ENCODE data around the gene NPY.

Gene NPY

DNA sequence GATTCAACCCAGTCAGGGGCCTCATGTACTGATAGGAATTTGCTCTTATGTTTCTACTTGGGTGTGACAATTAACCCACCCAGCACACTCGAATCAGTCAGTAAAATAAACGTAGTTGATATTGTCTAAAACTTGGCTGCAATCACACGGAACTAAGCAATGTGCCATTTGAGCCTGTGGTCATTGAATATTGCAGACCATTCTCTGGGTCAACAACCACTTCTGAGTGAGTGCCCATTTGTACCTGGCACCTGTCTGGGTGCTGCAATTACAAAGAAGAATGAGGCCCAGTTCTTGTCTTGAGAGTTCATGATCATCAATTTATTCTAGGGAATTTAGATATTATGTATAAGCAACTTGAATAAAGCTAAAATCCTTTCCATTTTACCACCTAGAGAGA lies 29.8 kb downstream of the NPY start:
- Histone ChIP-seq H3K36me3 (ENCODE audit: control insufficient read depth, insufficient read depth, low read length) (no peaks in the 10 kb centered on the region), H3K9me3 (ENCODE audit: control insufficient read depth, insufficient read depth, low read depth, low read length) (no peaks in the 10 kb centered on the region), H3K27me3 (ENCODE audit: control insufficient read depth, insufficient read depth, low read length) (no peaks in the 10 kb centered on the region), H3K27ac (ENCODE audit: low read depth, low read length) (no peak overlapping the region), H3K4me1 (ENCODE audit: control insufficient read depth, insufficient read depth, low read length) (peaks cover 12% of the 10 kb centered on the region), H3K9ac (ENCODE audit: low read length) (no peak overlapping the region), H3K4me3 (ENCODE audit: low read depth, low read length) (no peak overlapping the region)

- Histone ChIP-seq H3K4me1 (ENCODE audit: control insufficient read depth, insufficient read depth, low read length) (peaks cover 13% of the 10 kb centered on the region), H3K36me3 (ENCODE audit: control insufficient read depth, insufficient read depth, low read length) (no peaks in the 10 kb centered on the region), H3K27me3 (ENCODE audit: control insufficient read depth, insufficient read depth, low read length) (no peaks in the 10 kb centered on the region), H3K4me3 (ENCODE audit: low read depth, low read length) (no peak overlapping the region), H3K27ac (ENCODE audit: low read depth, low read length) (no peak overlapping the region), H3K9ac (ENCODE audit: low read length) (no peak overlapping the region), H3K9me3 (ENCODE audit: control insufficient read depth, insufficient read depth, low read depth, low read length) (no peaks in the 10 kb centered on the region)
Measured at GRCh38 chr7:24316340-24316739, 32.4 kb downstream of the NPY start.

DNA sequence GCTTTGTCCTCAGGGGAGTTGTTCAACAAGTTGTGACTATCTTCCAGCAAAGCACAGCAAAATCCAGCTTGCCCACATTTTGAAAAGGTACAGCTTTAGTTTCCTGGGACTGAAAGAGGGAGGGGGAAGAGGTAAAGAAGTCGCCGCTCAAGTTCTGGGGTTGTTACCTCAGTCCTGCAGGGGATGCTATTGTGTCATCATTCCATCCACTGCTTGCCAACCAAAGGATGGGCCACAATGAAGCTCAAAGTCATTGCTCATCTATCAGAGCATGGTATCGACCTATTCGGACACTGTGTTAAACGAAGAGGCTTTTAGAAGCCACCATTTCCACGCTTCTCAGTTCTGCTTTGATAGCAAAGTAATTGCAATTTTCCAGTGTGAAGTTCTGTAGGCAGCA lies 34.3 kb downstream of the NPY start:
- Histone ChIP-seq H3K27me3 (ENCODE audit: control insufficient read depth, insufficient read depth, low read length) (no peaks in the 10 kb centered on the region), H3K4me3 (ENCODE audit: low read depth, low read length) (no peak overlapping the region), H3K4me1 (ENCODE audit: control insufficient read depth, insufficient read depth, low read length) (peaks cover 13% of the 10 kb centered on the region), H3K9me3 (ENCODE audit: control insufficient read depth, insufficient read depth, low read depth, low read length) (no peaks in the 10 kb centered on the region), H3K36me3 (ENCODE audit: control insufficient read depth, insufficient read depth, low read length) (no peaks in the 10 kb centered on the region), H3K27ac (ENCODE audit: low read depth, low read length) (no peak overlapping the region), H3K9ac (ENCODE audit: low read length) (no peak overlapping the region)

GRCh38 chr7:24319209-24319608 lies 35.2 kb downstream of the NPY start:
- H3K9ac ChIP-seq (ENCODE audit: low read length) = no peak overlapping the region
- no peaks in the 10 kb centered on the region for H3K36me3 ChIP-seq (ENCODE audit: control insufficient read depth, insufficient read depth, low read length)
- H3K4me3 ChIP-seq (ENCODE audit: low read depth, low read length) = no peak overlapping the region
- no peaks in the 10 kb centered on the region for H3K9me3 ChIP-seq (ENCODE audit: control insufficient read depth, insufficient read depth, low read depth, low read length)
- no peak overlapping the region for H3K27ac ChIP-seq (ENCODE audit: low read depth, low read length)
- no peaks in the 10 kb centered on the region for H3K27me3 ChIP-seq (ENCODE audit: control insufficient read depth, insufficient read depth, low read length)
- peaks cover 13% of the 10 kb centered on the region for H3K4me1 ChIP-seq (ENCODE audit: control insufficient read depth, insufficient read depth, low read length)

- H3K27me3 ChIP-seq (ENCODE audit: control insufficient read depth, insufficient read depth, low read length) = no peaks in the 10 kb centered on the region
- H3K4me3 ChIP-seq (ENCODE audit: low read depth, low read length) = no peak overlapping the region
- no peaks in the 10 kb centered on the region for H3K9me3 ChIP-seq (ENCODE audit: control insufficient read depth, insufficient read depth, low read depth, low read length)
- H3K4me1 ChIP-seq (ENCODE audit: control insufficient read depth, insufficient read depth, low read length) = 0 out of 2 replicates have a peak, but pooled peaks cover 4% of the 10 kb centered on the region
- H3K9ac ChIP-seq (ENCODE audit: low read length) = no peak overlapping the region
- no peak overlapping the region for H3K27ac ChIP-seq (ENCODE audit: low read depth, low read length)
- no peaks in the 10 kb centered on the region for H3K36me3 ChIP-seq (ENCODE audit: control insufficient read depth, insufficient read depth, low read length)
Measured at GRCh38 chr7:24323961-24324480, 40.0 kb downstream of the NPY start.

DNA sequence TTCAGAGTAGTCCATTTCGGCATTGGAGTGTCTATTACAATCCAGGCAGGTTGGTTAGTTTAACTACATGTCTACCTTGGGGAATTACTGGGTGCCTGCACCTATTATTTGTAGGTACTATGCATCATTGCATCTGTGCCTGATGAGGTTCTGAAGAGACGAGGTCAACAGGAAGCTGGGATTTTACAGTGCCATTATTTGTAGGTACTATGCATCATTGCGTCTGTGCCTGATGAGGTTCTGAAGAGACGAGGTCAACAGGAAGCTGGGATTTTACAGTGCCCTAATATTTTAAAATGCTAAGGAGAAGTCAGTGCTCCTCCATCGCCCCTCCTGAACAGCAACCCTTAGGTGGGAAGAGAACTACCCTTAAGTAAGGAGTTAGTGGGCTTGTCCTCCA lies 41.7 kb downstream of the NPY start:
- no peak overlapping the region for H3K4me3 ChIP-seq (ENCODE audit: low read depth, low read length)

GRCh38 chr7:24328050-24328449 lies 44.1 kb downstream of the NPY start:
- no peak overlapping the region for H3K27ac ChIP-seq (ENCODE audit: low read depth, low read length)
- no peaks in the 10 kb centered on the region for H3K36me3 ChIP-seq (ENCODE audit: control insufficient read depth, insufficient read depth, low read length)
- H3K27me3 ChIP-seq (ENCODE audit: control insufficient read depth, insufficient read depth, low read length) = no peaks in the 10 kb centered on the region
- H3K9ac ChIP-seq (ENCODE audit: low read length) = no peak overlapping the region
- H3K4me1 ChIP-seq (ENCODE audit: control insufficient read depth, insufficient read depth, low read length) = 0 out of 2 replicates have a peak, but pooled peaks cover 4% of the 10 kb centered on the region
- H3K9me3 ChIP-seq (ENCODE audit: control insufficient read depth, insufficient read depth, low read depth, low read length) = peaks cover 6% of the 10 kb centered on the region
- no peak overlapping the region for H3K4me3 ChIP-seq (ENCODE audit: low read depth, low read length)

More for the DNA sequence above, 41.7 kb downstream of the NPY start:
- no peaks in the 10 kb centered on the region for H3K27me3 ChIP-seq (ENCODE audit: control insufficient read depth, insufficient read depth, low read length)
- no peaks in the 10 kb centered on the region for H3K9me3 ChIP-seq (ENCODE audit: control insufficient read depth, insufficient read depth, low read depth, low read length)
- no peak overlapping the region for H3K27ac ChIP-seq (ENCODE audit: low read depth, low read length)
- 0 out of 2 replicates have a peak, but pooled peaks cover 4% of the 10 kb centered on the region for H3K4me1 ChIP-seq (ENCODE audit: control insufficient read depth, insufficient read depth, low read length)
- H3K36me3 ChIP-seq (ENCODE audit: control insufficient read depth, insufficient read depth, low read length) = no peaks in the 10 kb centered on the region
- no peak overlapping the region for H3K9ac ChIP-seq (ENCODE audit: low read length)

- H3K4me1 ChIP-seq (ENCODE audit: control insufficient read depth, insufficient read depth, low read length) = 0 out of 2 replicates have a peak, but pooled peaks cover 4% of the 10 kb centered on the region
- H3K4me3 ChIP-seq (ENCODE audit: low read depth, low read length) = no peak overlapping the region
- H3K9ac ChIP-seq (ENCODE audit: low read length) = no peak overlapping the region
- no peaks in the 10 kb centered on the region for H3K27me3 ChIP-seq (ENCODE audit: control insufficient read depth, insufficient read depth, low read length)
- H3K27ac ChIP-seq (ENCODE audit: low read depth, low read length) = no peak overlapping the region
- H3K36me3 ChIP-seq (ENCODE audit: control insufficient read depth, insufficient read depth, low read length) = no peaks in the 10 kb centered on the region
- H3K9me3 ChIP-seq (ENCODE audit: control insufficient read depth, insufficient read depth, low read depth, low read length) = peaks cover 6% of the 10 kb centered on the region
Measured at GRCh38 chr7:24328894-24329293, 44.9 kb downstream of the NPY start.

DNA sequence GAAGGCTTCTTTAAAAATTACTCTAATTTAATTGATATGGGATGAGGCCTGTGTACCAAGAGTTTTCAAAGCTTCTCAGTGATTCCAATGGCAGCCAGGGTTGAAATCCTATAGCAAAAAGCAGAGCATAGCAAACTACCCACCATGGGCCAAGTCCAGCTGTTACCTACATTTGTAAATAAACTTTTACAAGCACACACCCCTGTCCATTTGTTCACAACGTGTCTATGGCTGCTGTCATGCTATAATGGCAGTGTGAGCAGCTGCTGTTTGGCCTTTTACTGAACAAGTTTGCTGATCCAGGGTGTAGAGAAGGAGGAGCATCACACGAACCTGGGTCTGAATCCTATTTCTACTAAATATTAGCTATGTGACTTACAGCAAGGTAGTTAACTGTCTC lies 50.0 kb downstream of the NPY start:
- H3K9ac ChIP-seq (ENCODE audit: low read length) = no peak overlapping the region
- no peaks in the 10 kb centered on the region for H3K36me3 ChIP-seq (ENCODE audit: control insufficient read depth, insufficient read depth, low read length)
- no peak overlapping the region for H3K27ac ChIP-seq (ENCODE audit: low read depth, low read length)
- peaks cover 6% of the 10 kb centered on the region for H3K9me3 ChIP-seq (ENCODE audit: control insufficient read depth, insufficient read depth, low read depth, low read length)
- H3K4me3 ChIP-seq (ENCODE audit: low read depth, low read length) = no peak overlapping the region
- peaks cover 26% of the 10 kb centered on the region for H3K4me1 ChIP-seq (ENCODE audit: control insufficient read depth, insufficient read depth, low read length)
- H3K27me3 ChIP-seq (ENCODE audit: control insufficient read depth, insufficient read depth, low read length) = peaks cover 23% of the 10 kb centered on the region

GRCh38 chr7:24334627-24335026 lies 50.6 kb downstream of the NPY start:
- Histone ChIP-seq H3K9me3 (ENCODE audit: control insufficient read depth, insufficient read depth, low read depth, low read length) (peaks cover 6% of the 10 kb centered on the region), H3K4me1 (ENCODE audit: control insufficient read depth, insufficient read depth, low read length) (peaks cover 26% of the 10 kb centered on the region), H3K36me3 (ENCODE audit: control insufficient read depth, insufficient read depth, low read length) (no peaks in the 10 kb centered on the region), H3K9ac (ENCODE audit: low read length) (no peak overlapping the region), H3K27ac (ENCODE audit: low read depth, low read length) (no peak overlapping the region), H3K27me3 (ENCODE audit: control insufficient read depth, insufficient read depth, low read length) (peaks cover 23% of the 10 kb centered on the region), H3K4me3 (ENCODE audit: low read depth, low read length) (no peak overlapping the region)

DNA sequence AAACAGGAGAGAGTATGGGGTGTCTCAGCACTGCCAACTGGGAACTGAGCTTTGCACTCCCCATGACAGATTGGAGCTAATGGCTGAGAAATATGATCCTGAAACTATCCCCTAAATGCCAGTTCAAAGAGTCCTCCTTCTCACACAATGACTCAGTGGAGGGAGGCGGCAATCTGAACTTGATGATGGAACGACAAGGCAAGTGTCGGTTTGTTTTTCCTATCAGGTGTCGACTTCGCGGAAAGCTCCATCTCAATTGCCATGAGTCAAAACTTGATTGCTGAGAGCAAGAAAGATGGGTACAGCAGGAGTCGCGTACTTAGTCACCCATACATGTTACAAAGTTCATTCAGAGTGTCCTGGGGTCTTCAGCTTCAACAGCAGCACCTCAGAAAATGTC lies 52.5 kb downstream of the NPY start:
- Histone ChIP-seq H3K9ac (ENCODE audit: low read length) (no peak overlapping the region), H3K4me1 (ENCODE audit: control insufficient read depth, insufficient read depth, low read length) (peaks cover 26% of the 10 kb centered on the region), H3K4me3 (ENCODE audit: low read depth, low read length) (peak overlapping the region; percentile 32; the same call in 1 of the 2 replicates), H3K27me3 (ENCODE audit: control insufficient read depth, insufficient read depth, low read length) (peaks cover 23% of the 10 kb centered on the region), H3K27ac (ENCODE audit: low read depth, low read length) (no peak overlapping the region), H3K9me3 (ENCODE audit: control insufficient read depth, insufficient read depth, low read depth, low read length) (peaks cover 6% of the 10 kb centered on the region), H3K36me3 (ENCODE audit: control insufficient read depth, insufficient read depth, low read length) (no peaks in the 10 kb centered on the region)

GRCh38 chr7:24337180-24337579 lies 53.2 kb downstream of the NPY start:
- Histone ChIP-seq H3K27ac (ENCODE audit: low read depth, low read length) (no peak overlapping the region), H3K27me3 (ENCODE audit: control insufficient read depth, insufficient read depth, low read length) (peaks cover 23% of the 10 kb centered on the region), H3K9ac (ENCODE audit: low read length) (no peak overlapping the region), H3K4me3 (ENCODE audit: low read depth, low read length) (peak overlapping the region; percentile 32), H3K4me1 (ENCODE audit: control insufficient read depth, insufficient read depth, low read length) (peaks cover 33% of the 10 kb centered on the region), H3K9me3 (ENCODE audit: control insufficient read depth, insufficient read depth, low read depth, low read length) (peaks cover 6% of the 10 kb centered on the region), H3K36me3 (ENCODE audit: control insufficient read depth, insufficient read depth, low read length) (no peaks in the 10 kb centered on the region)
